SK-N-MC (cell line): ENCODE data around the gene LGR4.

ENCODE experiments used
- EZH2 ChIP-seq: fragments of 200-600 bp; sonication (generic); IDR thresholded peaks from one replicate; pipeline ENCODE4 v1.6.1; 2017; ENCODE audit warnings: antibody characterized with exemption
- FOXP2 ChIP-seq: optimal IDR thresholded peaks from 2 replicates; pipeline ENCODE3; 2011; ENCODE audit warnings: mild to moderate bottlenecking, moderate library complexity; ENCODE audit not compliant: insufficient read depth; ENCODE audit errors: extremely low read length, control extremely low read depth
- POLR2AphosphoS5 ChIP-seq: IDR thresholded peaks from 2 replicates; pipeline ENCODE4 v1.6.1; 2012; ENCODE audit warnings: mild to moderate bottlenecking, low read depth, low read length, borderline replicate concordance

DNA sequence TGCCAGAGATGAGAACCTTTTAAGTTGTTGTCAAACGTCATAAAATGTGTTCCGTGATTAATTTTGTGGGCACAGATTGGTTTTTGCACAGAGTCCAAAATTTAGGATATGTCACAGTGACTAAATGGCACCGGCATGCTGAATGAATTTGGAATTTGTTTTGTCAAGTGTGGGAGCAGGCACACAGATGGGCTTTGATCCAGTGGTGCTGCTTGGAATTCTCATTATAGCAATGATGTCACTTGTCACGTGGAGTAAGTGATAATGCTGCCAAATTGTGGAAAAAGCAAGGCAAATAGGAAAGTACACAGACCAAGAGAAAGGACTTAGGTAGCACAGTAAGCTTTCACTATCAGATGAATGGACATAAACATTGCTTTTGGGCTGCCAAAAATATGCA, 42.0 kb upstream of the LGR4 start:
- no peak for TF ChIP-seq EZH2
- TF ChIP-seq POLR2AphosphoS5, result no peak
- no peak for TF ChIP-seq FOXP2
